Mucosa of gallbladder (tissue), 1 donor: ENCODE data around the gene U2SURP. TPM values are rescaled to one million over a fixed set of nuclear protein-coding genes. Genes with fewer than 3 reads are reported as not detected.

Experiments
- DNase-seq: peaks from one replicate; pipeline ENCODE4 v3.0.0-alpha.2; 2020; ENCODE audit warnings: low spot score
- total RNA-seq: library from RNA; stranded (reverse); gene quantifications from one replicate; pipeline ENCODE4 v1.2.1, GENCODE V29; 2021
- donor health status: DM: no; HTN: no; CAD: no.

Gene U2SURP
- total RNA-seq, 1 donor from 2014 or later = 58.7 TPM

GRCh38 chr3:143101792-143102381 is 100.5 kb downstream of the U2SURP start:
- DNase-seq = no peak

GRCh38 chr3:143103652-143104051 is 102.3 kb downstream of the U2SURP start:
- DNase-seq = no peak

GRCh38 chr3:143105170-143105569 is 103.8 kb downstream of the U2SURP start:
- DNase-seq = no peak

GRCh38 chr3:143109861-143110260 is 108.5 kb downstream of the U2SURP start:
- no peak for DNase-seq

Other genes with a start within 250 kb of the U2SURP start
- 2.8 TPM for gene PCOLCE2, start 112.5 kb upstream of the U2SURP start, total RNA-seq
- gene PAQR9, start 37.9 kb upstream of the U2SURP start, total RNA-seq = 0.32 TPM
- gene CHST2, start 118.2 kb downstream of the U2SURP start, total RNA-seq = 5.8 TPM